ENCODE measurements around the gene CTBP1. TPM values are rescaled to one million over a fixed set of nuclear protein-coding genes. Genes with fewer than 3 reads are reported as not detected.

The CTBP1 gene
- total RNA-seq (100 to 1,000 TPM in 3 of 4 donors, 10 to 100 TPM in 1; 98.9 to 160 (median 129) TPM), polyA plus RNA-seq (100 to 1,000 TPM in 1 of 3 donors, 10 to 100 TPM in 2; 67.9 to 162 (median 71.4) TPM)

DNA sequence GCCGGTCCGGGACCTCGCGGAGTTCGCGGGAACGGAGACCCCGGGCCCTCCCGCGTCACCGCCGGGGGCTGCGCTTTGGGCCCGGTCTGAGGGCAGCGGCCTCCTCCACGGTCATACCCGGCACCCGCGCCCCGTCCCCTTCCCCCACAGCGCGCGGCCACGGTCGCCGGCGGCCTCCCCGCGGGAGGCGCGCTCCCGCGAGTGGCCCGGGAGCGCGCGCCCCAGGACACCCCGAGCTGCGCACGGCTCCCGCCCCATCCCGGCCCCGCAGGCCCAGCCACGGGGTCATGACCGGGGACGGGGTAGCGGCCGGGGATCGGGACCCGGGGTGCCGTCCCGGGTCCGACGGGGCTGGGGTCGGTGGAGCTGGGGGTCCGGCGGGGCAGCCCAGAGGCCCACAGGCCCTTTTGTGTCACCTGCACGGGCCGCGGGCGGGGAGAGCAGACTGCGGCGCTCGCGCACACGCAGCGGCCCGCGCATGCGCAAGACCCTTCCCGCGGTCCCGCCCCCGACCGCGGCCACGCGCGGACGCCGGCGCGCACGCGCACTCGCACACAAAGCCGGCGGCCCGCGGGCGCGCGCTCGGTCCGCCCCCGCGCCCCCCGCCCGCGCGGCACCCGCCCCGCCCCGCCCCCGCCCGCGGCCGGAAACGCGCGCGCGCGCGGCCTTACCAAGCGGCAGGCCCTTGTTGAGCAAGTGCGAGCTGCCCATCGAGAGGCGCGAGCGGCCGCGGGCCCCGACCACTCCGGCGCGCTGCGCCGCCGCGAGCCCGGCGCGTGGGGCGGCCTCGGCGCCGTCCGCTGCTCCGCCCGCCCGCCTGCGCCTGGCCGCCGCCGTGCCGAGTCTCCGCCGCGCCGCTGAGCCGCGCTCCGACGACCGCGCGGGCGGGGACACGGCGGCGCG is at the start of gene CTBP1:
CTBP1 (minus strand) TSS at position 886 of the 903 bp plus-strand sequence. CDS start 7,799 bp downstream, outside the sequence.
- H3K9me3 ChIP-seq, result no peaks in the 10 kb centered on the region
- no peaks in the 10 kb centered on the region for H3K27me3 ChIP-seq
- peak; percentile 90 for DNase-seq
- peaks cover 0 to 6% (median 0%) of the 10 kb centered on the region in 4 donors for H3K36me3 ChIP-seq
- H3K4me1 ChIP-seq, result peaks cover 0 to 62% (median 59%) of the 10 kb centered on the region in 4 donors
- 0 to 1% methylated on average over 163 of the region's 163 CpGs for WGBS, 2 donors
- H3K27ac ChIP-seq, result peak within 1 kb of the TSS; percentile 88 to 99 (median 98)
- TF ChIP-seq POLR2AphosphoS5 (IDR thresholded peaks at IDR 0.05) (peak; percentile 21 to 90 (median 61)), EP300 (IDR thresholded peaks at IDR 0.05) (no peak), POLR2A (IDR thresholded peaks at IDR 0.05) (peak in 1 of 2 donors; percentile 12)
- TF ChIP-seq, protein P1, sequence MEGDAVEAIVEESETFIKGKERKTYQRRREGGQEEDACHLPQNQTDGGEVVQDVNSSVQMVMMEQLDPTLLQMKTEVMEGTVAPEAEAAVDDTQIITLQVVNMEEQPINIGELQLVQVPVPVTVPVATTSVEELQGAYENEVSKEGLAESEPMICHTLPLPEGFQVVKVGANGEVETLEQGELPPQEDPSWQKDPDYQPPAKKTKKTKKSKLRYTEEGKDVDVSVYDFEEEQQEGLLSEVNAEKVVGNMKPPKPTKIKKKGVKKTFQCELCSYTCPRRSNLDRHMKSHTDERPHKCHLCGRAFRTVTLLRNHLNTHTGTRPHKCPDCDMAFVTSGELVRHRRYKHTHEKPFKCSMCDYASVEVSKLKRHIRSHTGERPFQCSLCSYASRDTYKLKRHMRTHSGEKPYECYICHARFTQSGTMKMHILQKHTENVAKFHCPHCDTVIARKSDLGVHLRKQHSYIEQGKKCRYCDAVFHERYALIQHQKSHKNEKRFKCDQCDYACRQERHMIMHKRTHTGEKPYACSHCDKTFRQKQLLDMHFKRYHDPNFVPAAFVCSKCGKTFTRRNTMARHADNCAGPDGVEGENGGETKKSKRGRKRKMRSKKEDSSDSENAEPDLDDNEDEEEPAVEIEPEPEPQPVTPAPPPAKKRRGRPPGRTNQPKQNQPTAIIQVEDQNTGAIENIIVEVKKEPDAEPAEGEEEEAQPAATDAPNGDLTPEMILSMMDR (IDR thresholded peaks at IDR 0.05), result no peak
- peak within 1 kb of the TSS; percentile 54 to 98 (median 84) for H3K4me3 ChIP-seq
- intact Hi-C loops (cut with DNase I), result loop anchor here (1.0 kb wide), 2 partner anchors 41 to 98 kb away; partner anchors contain the start of gene MAEA

DNA sequence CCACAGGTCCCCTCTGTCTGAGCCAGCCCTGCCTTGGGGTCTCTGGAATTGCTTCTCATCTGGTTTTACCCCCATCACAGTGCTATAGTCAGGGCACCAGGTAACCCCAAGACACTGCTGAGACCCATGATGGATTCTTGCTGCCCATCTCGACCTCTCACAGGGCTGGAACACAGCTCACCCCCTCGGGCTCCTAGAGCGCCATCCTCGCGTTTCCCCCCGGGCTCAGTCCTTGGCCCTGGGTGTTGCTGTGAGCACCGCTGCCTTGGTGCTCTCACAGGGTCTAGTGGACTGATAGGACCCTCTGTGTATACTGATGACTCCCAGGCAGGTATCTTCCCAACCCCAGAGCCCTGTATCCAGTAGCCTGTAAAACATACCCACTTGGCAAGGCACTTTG is 49.5 kb upstream of the CTBP1 start:
- DNase-seq, result no peak
- Histone ChIP-seq H3K27me3 (no peaks in the 10 kb centered on the region), H3K4me3 (no peak overlapping the region), H3K4me1 (peaks cover 0 to 24% (median 18%) of the 10 kb centered on the region in 4 donors), H3K36me3 (peaks cover 0 to 49% (median 9%) of the 10 kb centered on the region in 4 donors), H3K9me3 (no peaks in the 10 kb centered on the region), H3K27ac (no peak overlapping the region)
- WGBS, 2 donors, result 95 to 96% methylated on average over 7 of the region's 7 CpGs
- TF ChIP-seq POLR2AphosphoS5 (IDR thresholded peaks at IDR 0.05) (no peak), EP300 (IDR thresholded peaks at IDR 0.05) (no peak), POLR2A (IDR thresholded peaks at IDR 0.05) (no peak)
- TF ChIP-seq, protein P1 (IDR thresholded peaks at IDR 0.05), result no peak
- intact Hi-C loops (cut with DNase I), result no loop called here

DNA sequence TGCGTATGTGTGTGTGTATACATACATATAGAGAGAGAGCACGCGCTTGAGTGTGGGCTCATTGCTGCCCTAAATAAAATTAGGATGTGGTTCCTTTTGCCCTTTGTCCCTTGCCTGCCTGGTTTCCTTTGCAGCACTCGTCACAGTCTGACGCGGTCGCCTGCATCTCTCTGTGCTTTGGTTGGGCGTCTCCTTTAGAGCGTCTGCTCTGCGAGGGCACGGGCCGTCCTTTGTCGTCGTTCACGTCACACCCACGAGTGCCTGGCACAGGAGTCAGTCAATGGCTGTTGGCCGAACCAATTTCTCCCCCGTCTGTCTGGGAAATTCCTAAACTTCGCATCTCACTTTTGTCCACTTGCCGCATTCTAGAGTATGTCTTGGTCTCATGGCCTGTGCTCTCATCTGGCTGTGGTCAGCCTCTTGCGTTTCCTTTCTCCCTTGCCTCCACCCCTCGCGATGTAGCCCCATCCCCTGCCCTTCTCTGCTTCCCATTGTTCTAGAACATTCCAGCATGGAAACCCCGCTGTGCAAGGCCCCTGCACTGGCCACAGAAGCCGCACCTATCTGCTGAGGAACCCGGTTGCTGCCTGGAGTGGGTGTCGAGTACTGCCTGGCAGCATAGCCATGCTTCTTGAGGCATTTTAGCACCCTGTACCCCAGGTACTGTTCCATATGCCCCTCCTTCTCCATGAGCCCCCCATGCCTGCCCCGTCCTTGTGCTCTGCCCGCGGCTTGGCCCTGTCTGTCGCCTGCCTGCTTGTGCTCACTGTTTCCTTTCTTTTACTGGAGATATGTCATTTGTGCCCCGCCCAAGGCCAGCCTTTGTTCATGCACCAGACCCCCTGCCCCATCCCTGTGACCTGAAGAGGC is 48.8 kb upstream of the CTBP1 start:
- intact Hi-C loops (cut with DNase I), result no loop called here
- H3K9me3 ChIP-seq, result no peaks in the 10 kb centered on the region
- H3K27ac ChIP-seq, result no peak overlapping the region
- H3K36me3 ChIP-seq, result peaks cover 0 to 49% (median 9%) of the 10 kb centered on the region in 4 donors
- peaks cover 0 to 29% (median 21%) of the 10 kb centered on the region in 4 donors for H3K4me1 ChIP-seq
- no peak overlapping the region for H3K4me3 ChIP-seq
- WGBS, 2 donors, result 94 to 95% methylated on average over 32 of the region's 32 CpGs
- H3K27me3 ChIP-seq, result no peaks in the 10 kb centered on the region
- TF ChIP-seq POLR2A (IDR thresholded peaks at IDR 0.05), result no peak
- no peak for TF ChIP-seq POLR2AphosphoS5 (IDR thresholded peaks at IDR 0.05)
- no peak for TF ChIP-seq EP300 (IDR thresholded peaks at IDR 0.05)
- TF ChIP-seq, protein P1 (IDR thresholded peaks at IDR 0.05), result no peak
- peak; percentile 50 for DNase-seq

DNA sequence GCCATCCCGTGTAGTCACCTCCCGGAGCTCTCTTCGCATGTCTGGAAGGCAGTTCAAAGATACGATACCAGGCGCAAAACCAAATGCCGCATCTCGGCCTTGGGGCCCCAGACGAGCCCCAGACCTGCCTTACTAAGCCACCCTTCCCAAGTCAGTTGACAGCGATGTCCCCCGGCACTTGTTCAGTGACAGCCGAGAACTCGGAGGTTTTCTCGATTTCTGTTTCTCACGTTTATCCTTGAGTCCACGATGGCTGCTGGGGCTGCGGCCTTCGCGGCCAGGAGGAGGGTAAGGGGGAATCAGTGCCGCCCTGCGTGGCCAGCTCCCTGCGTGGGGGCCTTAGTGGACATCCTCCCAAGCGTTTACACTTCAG is 48.1 kb upstream of the CTBP1 start:
- TF ChIP-seq POLR2A (IDR thresholded peaks at IDR 0.05) (no peak), EP300 (IDR thresholded peaks at IDR 0.05) (no peak), POLR2AphosphoS5 (IDR thresholded peaks at IDR 0.05) (no peak)
- TF ChIP-seq, protein P1 (IDR thresholded peaks at IDR 0.05), result no peak
- intact Hi-C loops (cut with DNase I), result no loop called here
- Histone ChIP-seq H3K9me3 (no peaks in the 10 kb centered on the region), H3K4me1 (peaks cover 0 to 36% (median 27%) of the 10 kb centered on the region in 4 donors), H3K4me3 (no peak overlapping the region), H3K27ac (no peak overlapping the region), H3K36me3 (peaks cover 0 to 49% (median 9%) of the 10 kb centered on the region in 4 donors), H3K27me3 (no peaks in the 10 kb centered on the region)
- no peak for DNase-seq
- WGBS, 2 donors, result 91 to 94% methylated on average over 22 of the region's 22 CpGs
